Activated CD4-positive, alpha-beta T cell treated with anti-CD3 and anti-CD28 coated beads, Interleukin-2, amount 50 U/mL, for 48 hours (primary cell): ENCODE measurements around the gene SLC28A1.
A peak's percentile ranks its signal among the peaks of the same experiment; 100 is the strongest.
"Not testable (repeated sequence)": the region's sequence is repeated elsewhere in the genome, so short reads cannot be mapped to it uniquely, and the experiment has no call there.

Experiments used
- DNase-seq, 2 experiments: peaks; one replicate each; pipeline ENCODE4 v3.0.0-alpha.2; 2020

SLC28A1 gene

GRCh38 chr15:84976746-84977345 lies 92.4 kb downstream of the SLC28A1 start:
- DNase-seq, result no peak

- DNase-seq, result no peak
These were observed 95.2 kb downstream of the SLC28A1 start for GRCh38 chr15:84979651-84980050.

GRCh38 chr15:84980196-84981053 lies 96.0 kb downstream of the SLC28A1 start:
- peak; percentile 85 to 87 for DNase-seq

- peak; percentile 93 to 94 for DNase-seq
These were observed 96.7 kb downstream of the SLC28A1 start for GRCh38 chr15:84981054-84981710.

- peak; percentile 21 to 25 for DNase-seq
These were observed 97.3 kb downstream of the SLC28A1 start, which contains the start of gene PDE8A for GRCh38 chr15:84981711-84982300. Gene PDE8A, plus strand, starts transcription at chr15:84981856. Its CDS starts 307 bp downstream, at chr15:84982163.

- peak; percentile 60 to 70 for DNase-seq
These were observed 97.9 kb downstream of the SLC28A1 start for GRCh38 chr15:84982301-84982920.

GRCh38 chr15:84983294-84983693 lies 98.8 kb downstream of the SLC28A1 start:
- DNase-seq, result no peak

- DNase-seq, result no peak
These were observed 99.2 kb downstream of the SLC28A1 start for GRCh38 chr15:84983711-84984110.

- no peak for DNase-seq
These were observed 100.7 kb downstream of the SLC28A1 start for GRCh38 chr15:84985158-84985557.

GRCh38 chr15:84987351-84987750 lies 102.9 kb downstream of the SLC28A1 start:
- DNase-seq, result not testable (repeated sequence)

GRCh38 chr15:84987949-84988624 lies 103.6 kb downstream of the SLC28A1 start:
- no peak for DNase-seq

GRCh38 chr15:84988909-84989644 lies 104.6 kb downstream of the SLC28A1 start:
- DNase-seq, result no peak

GRCh38 chr15:84990507-84990906 lies 106.0 kb downstream of the SLC28A1 start:
- DNase-seq, result no peak

GRCh38 chr15:84991014-84991712 lies 106.7 kb downstream of the SLC28A1 start:
- DNase-seq, result no peak

GRCh38 chr15:84992157-84992944 lies 107.9 kb downstream of the SLC28A1 start:
- DNase-seq, result peak; percentile 47 to 62
